ENCODE data around the gene COIL. TPM values are rescaled to one million over a fixed set of nuclear protein-coding genes. Genes with fewer than 3 reads are reported as not detected.

COIL gene
- total RNA-seq, 4 donors from 2014 or later = 6.9 to 26.1 (median 14.3) TPM

- Histone ChIP-seq H3K4me1 (no peaks in the 10 kb centered on the region), H3K4me3 (no peak overlapping the region), H3K27me3 (no peaks in the 10 kb centered on the region), H3K9me3 (no peaks in the 10 kb centered on the region), H3K27ac (no peak overlapping the region), H3K36me3 (no peaks in the 10 kb centered on the region)
- TF ChIP-seq POLR2A (IDR thresholded peaks at IDR 0.05) = no peak
- no peak for TF ChIP-seq CTCF (IDR thresholded peaks at IDR 0.05)
- DNase-seq = no peak
- intact Hi-C loops (cut with DNase I; ENCODE audit: low total_unique reads) = no loop called here
These were observed 52.8 kb downstream of the COIL start for GRCh38 chr17:56908001-56908542.

GRCh38 chr17:56903560-56903959 lies 57.3 kb downstream of the COIL start:
- no peak for DNase-seq
- H3K9me3 ChIP-seq = no peaks in the 10 kb centered on the region
- intact Hi-C loops (cut with DNase I; ENCODE audit: low total_unique reads) = no loop called here
- no peak overlapping the region for H3K4me3 ChIP-seq
- H3K36me3 ChIP-seq = no peaks in the 10 kb centered on the region
- TF ChIP-seq POLR2A (IDR thresholded peaks at IDR 0.05) (no peak), CTCF (IDR thresholded peaks at IDR 0.05) (no peak)
- H3K4me1 ChIP-seq = no peaks in the 10 kb centered on the region
- H3K27ac ChIP-seq = no peak overlapping the region
- H3K27me3 ChIP-seq = no peaks in the 10 kb centered on the region

- Histone ChIP-seq H3K4me3 (no peak overlapping the region), H3K27ac (no peak overlapping the region), H3K36me3 (no peaks in the 10 kb centered on the region), H3K9me3 (no peaks in the 10 kb centered on the region), H3K27me3 (no peaks in the 10 kb centered on the region), H3K4me1 (no peaks in the 10 kb centered on the region)
- TF ChIP-seq POLR2A (IDR thresholded peaks at IDR 0.05) (no peak), CTCF (IDR thresholded peaks at IDR 0.05) (no peak)
- DNase-seq = no peak
- intact Hi-C loops (cut with DNase I; ENCODE audit: low total_unique reads) = no loop called here
These were observed 58.5 kb downstream of the COIL start for GRCh38 chr17:56902348-56902747.

GRCh38 chr17:56899403-56899802 lies 61.4 kb downstream of the COIL start:
- Histone ChIP-seq H3K27me3 (no peaks in the 10 kb centered on the region), H3K36me3 (no peaks in the 10 kb centered on the region)

GRCh38 chr17:56898874-56899273 lies 62.0 kb downstream of the COIL start:
- no peaks in the 10 kb centered on the region for H3K36me3 ChIP-seq
- no peak for DNase-seq

More at GRCh38 chr17:56899403-56899802, 61.4 kb downstream of the COIL start:
- intact Hi-C loops (cut with DNase I; ENCODE audit: low total_unique reads) = no loop called here
- Histone ChIP-seq H3K9me3 (no peaks in the 10 kb centered on the region), H3K4me1 (no peaks in the 10 kb centered on the region), H3K4me3 (no peak overlapping the region), H3K27ac (no peak overlapping the region)
- no peak for DNase-seq
- TF ChIP-seq POLR2A (IDR thresholded peaks at IDR 0.05) (no peak), CTCF (IDR thresholded peaks at IDR 0.05) (no peak)

More at GRCh38 chr17:56898874-56899273, 62.0 kb downstream of the COIL start:
- H3K27me3 ChIP-seq = no peaks in the 10 kb centered on the region
- H3K4me3 ChIP-seq = no peak overlapping the region
- TF ChIP-seq POLR2A (IDR thresholded peaks at IDR 0.05) (no peak), CTCF (IDR thresholded peaks at IDR 0.05) (no peak)
- no peak overlapping the region for H3K27ac ChIP-seq
- no peaks in the 10 kb centered on the region for H3K9me3 ChIP-seq
- intact Hi-C loops (cut with DNase I; ENCODE audit: low total_unique reads) = no loop called here
- no peaks in the 10 kb centered on the region for H3K4me1 ChIP-seq

Measured in uterus (tissue), 4 donors.